CD4-positive, alpha-beta memory T cell (primary cell): ENCODE measurements around the gene PRDM7. TPM values are rescaled to one million over a fixed set of nuclear protein-coding genes. Genes with fewer than 3 reads are reported as not detected.

Experiments
- CTCF ChIA-PET: fragments of 350-600 bp; sonication (Branson Sonifier 250); formaldehyde crosslinking; loops from one replicate; lab custom pipeline; 2021; ENCODE audit warnings: inconsistent platforms; ENCODE audit not compliant: partially characterized antibody; lab: Charles Lee
- POLR2A ChIA-PET: fragments of 350-600 bp; sonication (Branson Sonifier 250); formaldehyde crosslinking; loops from one replicate; lab custom pipeline; 2021; ENCODE audit not compliant: partially characterized antibody; lab: Charles Lee
- DNase-seq, 5 donors: peaks; one replicate each; pipeline versions ENCODE4 v3.0.0 to v3.0.0-alpha.2; 2020 to 2022; ENCODE audit warnings: mixed read lengths in 1 of 5
- H3K27ac ChIP-seq: one replicate; pipeline ENCODE4 v1.7.0; 2013; ENCODE audit warnings: low read depth, low read length
- H3K27me3 ChIP-seq: 2 replicates; pipeline ENCODE4 v1.7.0; 2013; ENCODE audit warnings: mild to moderate bottlenecking, low read length, moderate library complexity; ENCODE audit not compliant: insufficient read depth
- H3K36me3 ChIP-seq: 2 replicates; pipeline ENCODE4 v1.7.0; 2013; ENCODE audit warnings: mild to moderate bottlenecking, low read length, moderate library complexity; ENCODE audit not compliant: insufficient read depth
- H3K4me1 ChIP-seq: 2 replicates; pipeline ENCODE4 v1.7.0; 2013; ENCODE audit warnings: mild to moderate bottlenecking, low read length, moderate library complexity; ENCODE audit not compliant: insufficient read depth
- H3K4me3 ChIP-seq, 2 donors: one replicate each; pipeline ENCODE4 v1.7.0; 2013; ENCODE audit warnings: low read length in 2 of 2, mild to moderate bottlenecking in 1 of 2
- H3K9me3 ChIP-seq, 2 donors: one replicate each; pipeline ENCODE4 v1.7.0; 2013; ENCODE audit warnings: low read length in 2 of 2, control low read depth in 1 of 2; ENCODE audit not compliant: control insufficient read depth in 1 of 2
- H3K27ac Mint-ChIP-seq, 7 donors: one replicate each; pipeline ENCODE4 v1.8.0; 2020 to 2021; ENCODE audit warnings: mixed read lengths in 7 of 7, mild to moderate bottlenecking in 6 of 7, inconsistent platforms in 3 of 7, moderate library complexity in 3 of 7
- H3K27me3 Mint-ChIP-seq, 2 donors: one replicate each; pipeline ENCODE4 v1.8.0; 2020 to 2021; ENCODE audit warnings: mixed read lengths in 2 of 2
- H3K36me3 Mint-ChIP-seq, 2 donors: one replicate each; pipeline ENCODE4 v1.8.0; 2020 to 2021; ENCODE audit warnings: mixed read lengths in 2 of 2, inconsistent platforms in 1 of 2, mild to moderate bottlenecking in 1 of 2
- H3K4me1 Mint-ChIP-seq, 4 donors: one replicate each; pipeline ENCODE4 v1.8.0; 2020 to 2021; ENCODE audit warnings: mixed read lengths in 4 of 4, mild to moderate bottlenecking in 1 of 4
- H3K4me3 Mint-ChIP-seq, 8 donors: one replicate each; pipeline ENCODE4 v1.8.0; 2020 to 2021; ENCODE audit warnings: mixed read lengths in 8 of 8, mild to moderate bottlenecking in 7 of 8, moderate library complexity in 6 of 8, inconsistent platforms in 3 of 8
- H3K9me3 Mint-ChIP-seq, 8 donors: one replicate each; pipeline ENCODE4 v1.8.0; 2020 to 2021; ENCODE audit warnings: mixed read lengths in 8 of 8, mild to moderate bottlenecking in 5 of 8, inconsistent platforms in 3 of 8, moderate library complexity in 1 of 8
- intact Hi-C: fragments of 100-400 bp; cut with micrococcal nuclease; formaldehyde crosslinking; loops from one replicate; pipeline ENCODE4 v1.15.1; 2023
- polyA plus RNA-seq, 2 donors: library from polyadenylated mRNA; unstranded; fragments of 300-500 nt; fragmentation: Illumina TruSeq; gene quantifications; one replicate each; pipeline ENCODE4 v1.2.3, GENCODE V29; 2021
- total RNA-seq, 2 experiments: library from RNA; stranded (reverse); gene quantifications; one replicate each; pipeline ENCODE4 v1.2.3, GENCODE V29; 2021

The PRDM7 gene
- total and polyA plus RNA-seq, 4 experiments from 2014 or later: not detected

DNA sequence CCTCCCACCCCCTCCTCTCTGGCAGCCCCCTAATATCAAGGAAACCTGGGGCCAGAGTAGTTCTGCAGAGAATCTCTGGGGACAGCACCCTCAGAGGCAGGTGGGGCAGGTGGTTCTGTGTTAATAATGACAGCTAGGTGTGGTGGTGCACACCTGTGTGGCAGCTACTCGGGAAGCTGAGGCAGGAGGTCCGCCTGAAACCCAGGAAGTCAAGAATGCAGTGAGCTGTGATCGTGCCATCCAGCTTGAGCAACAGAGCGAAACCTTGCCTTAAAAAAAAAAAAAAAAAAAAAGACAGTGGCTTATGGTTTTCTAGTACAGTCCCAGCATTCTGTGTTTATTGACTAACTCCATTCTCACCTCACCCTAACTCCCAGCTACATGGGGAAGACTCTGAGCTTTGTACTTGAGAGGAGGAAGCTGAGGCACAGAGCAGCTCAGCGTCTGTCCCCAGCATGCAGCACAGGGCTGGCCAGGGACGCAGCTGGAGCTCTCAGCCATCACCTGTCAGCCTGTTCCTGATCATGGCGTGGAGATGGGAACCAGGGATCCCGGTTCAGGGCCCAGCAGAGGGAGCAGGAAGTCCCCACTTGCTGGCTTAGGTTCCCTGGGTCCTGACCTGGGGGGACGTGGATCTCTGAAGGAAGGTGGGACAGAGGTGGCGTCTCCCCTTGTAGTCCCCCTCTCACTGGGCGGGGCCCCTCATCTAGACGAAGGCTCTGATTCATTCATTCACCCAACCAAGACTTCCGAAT, 64.0 kb downstream of the PRDM7 start:
- Histone ChIP-seq H3K9me3 (no peaks in the 10 kb centered on the region), H3K27ac (no peak overlapping the region), H3K27me3 (no peaks in the 10 kb centered on the region), H3K4me1 (peaks cover 19% of the 10 kb centered on the region), H3K36me3 (no peaks in the 10 kb centered on the region), H3K4me3 (no peak overlapping the region)
- H3K9me3 Mint-ChIP-seq: no peaks in the 10 kb centered on the region
- H3K4me1 Mint-ChIP-seq: peaks cover 10 to 16% (median 12%) of the 10 kb centered on the region in 4 donors
- no peaks in the 10 kb centered on the region for H3K36me3 Mint-ChIP-seq
- no peaks in the 10 kb centered on the region for H3K27me3 Mint-ChIP-seq
- intact Hi-C loops: no loop called here
- ChIA-PET CTCF (interaction anchor here (0.8 to 1.1 kb wide), 4 partner anchors 36 to 313 kb away, joined by 3 read pairs; no protein-coding TSS in a partner anchor), POLR2A (interaction anchor here (0.7 kb wide), 1 partner anchor 40 kb away, joined by 3 read pairs; no protein-coding TSS in a partner anchor)
- H3K4me3 Mint-ChIP-seq: peak overlapping the region in 1 of 8 donors; percentile 10
- peak in 1 of 5 donors; percentile 32 for DNase-seq
- peak overlapping the region in 1 of 7 donors; percentile 60 for H3K27ac Mint-ChIP-seq

DNA sequence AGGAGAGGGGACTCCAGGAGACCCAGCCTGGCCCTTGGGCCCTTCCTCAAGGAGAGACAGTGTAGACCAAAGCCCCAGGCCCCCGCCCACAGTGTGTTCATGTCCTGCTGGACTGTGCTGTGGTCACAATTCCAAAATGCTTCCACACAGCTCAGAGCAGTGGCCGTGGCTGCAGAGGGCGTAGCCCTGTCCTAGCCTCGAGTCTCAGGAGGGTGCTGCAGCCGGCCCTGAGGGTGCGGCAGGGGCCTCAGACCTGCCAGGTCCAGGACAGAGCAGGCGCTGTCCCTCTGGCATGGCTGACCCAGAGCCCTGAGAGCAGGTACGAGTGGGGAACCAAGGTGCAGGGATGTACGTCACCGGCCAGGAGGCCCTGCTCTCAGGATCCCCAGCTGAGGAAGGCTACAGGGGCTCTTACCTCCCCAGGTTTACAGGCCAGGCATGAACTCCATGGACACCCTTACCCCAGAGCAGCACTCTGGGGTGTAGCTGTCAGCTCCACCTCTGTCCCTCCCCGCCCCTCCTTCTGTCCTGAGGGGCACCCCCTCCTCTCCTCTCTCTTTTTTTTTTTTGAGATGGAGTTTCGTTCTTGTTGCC, 65.1 kb downstream of the PRDM7 start:
- ChIA-PET CTCF (no interaction called here), POLR2A (interaction anchor here (0.8 kb wide), 1 partner anchor 9 kb away, joined by 3 read pairs; no protein-coding TSS in a partner anchor)
- intact Hi-C loops: no loop called here
- H3K27me3 Mint-ChIP-seq: no peaks in the 10 kb centered on the region
- DNase-seq: no peak
- H3K4me1 Mint-ChIP-seq: peaks cover 10 to 16% (median 12%) of the 10 kb centered on the region in 4 donors
- peaks cover 18% of the 10 kb centered on the region for H3K4me1 ChIP-seq
- no peaks in the 10 kb centered on the region for H3K9me3 ChIP-seq
- H3K27me3 ChIP-seq: no peaks in the 10 kb centered on the region
- H3K27ac Mint-ChIP-seq: no peak overlapping the region
- H3K9me3 Mint-ChIP-seq: no peaks in the 10 kb centered on the region
- H3K36me3 Mint-ChIP-seq: no peaks in the 10 kb centered on the region
- no peak overlapping the region for H3K27ac ChIP-seq
- no peaks in the 10 kb centered on the region for H3K36me3 ChIP-seq
- no peak overlapping the region for H3K4me3 ChIP-seq
- no peak overlapping the region for H3K4me3 Mint-ChIP-seq

DNA sequence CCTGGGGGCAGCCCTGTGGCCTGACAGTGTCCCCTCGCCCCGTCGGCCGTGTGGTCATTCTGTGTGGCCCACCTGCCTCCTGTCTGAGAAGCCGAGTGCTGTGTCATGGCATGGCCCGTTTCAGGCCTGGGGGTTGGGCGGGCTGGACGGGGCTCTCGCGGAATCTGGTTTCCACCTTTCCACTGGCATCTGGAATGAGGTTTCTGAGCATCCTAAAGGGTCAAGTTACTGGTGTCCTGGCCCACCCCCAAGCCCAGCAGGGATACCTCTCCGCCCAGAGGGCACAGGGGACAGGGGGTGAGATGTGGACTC, 65.7 kb downstream of the PRDM7 start:
- H3K9me3 Mint-ChIP-seq: no peaks in the 10 kb centered on the region
- H3K4me3 Mint-ChIP-seq: no peak overlapping the region
- H3K4me1 Mint-ChIP-seq: peaks cover 10 to 16% (median 12%) of the 10 kb centered on the region in 4 donors
- intact Hi-C loops: no loop called here
- no peak overlapping the region for H3K27ac Mint-ChIP-seq
- no peaks in the 10 kb centered on the region for H3K9me3 ChIP-seq
- H3K27me3 ChIP-seq: no peaks in the 10 kb centered on the region
- ChIA-PET CTCF (no interaction called here), POLR2A (interaction anchor here (0.8 kb wide), 1 partner anchor 10 kb away, joined by 3 read pairs; no protein-coding TSS in a partner anchor)
- H3K36me3 ChIP-seq: no peaks in the 10 kb centered on the region
- H3K36me3 Mint-ChIP-seq: no peaks in the 10 kb centered on the region
- H3K4me3 ChIP-seq: no peak overlapping the region
- no peaks in the 10 kb centered on the region for H3K27me3 Mint-ChIP-seq
- H3K27ac ChIP-seq: no peak overlapping the region
- no peak for DNase-seq
- H3K4me1 ChIP-seq: peaks cover 18% of the 10 kb centered on the region

DNA sequence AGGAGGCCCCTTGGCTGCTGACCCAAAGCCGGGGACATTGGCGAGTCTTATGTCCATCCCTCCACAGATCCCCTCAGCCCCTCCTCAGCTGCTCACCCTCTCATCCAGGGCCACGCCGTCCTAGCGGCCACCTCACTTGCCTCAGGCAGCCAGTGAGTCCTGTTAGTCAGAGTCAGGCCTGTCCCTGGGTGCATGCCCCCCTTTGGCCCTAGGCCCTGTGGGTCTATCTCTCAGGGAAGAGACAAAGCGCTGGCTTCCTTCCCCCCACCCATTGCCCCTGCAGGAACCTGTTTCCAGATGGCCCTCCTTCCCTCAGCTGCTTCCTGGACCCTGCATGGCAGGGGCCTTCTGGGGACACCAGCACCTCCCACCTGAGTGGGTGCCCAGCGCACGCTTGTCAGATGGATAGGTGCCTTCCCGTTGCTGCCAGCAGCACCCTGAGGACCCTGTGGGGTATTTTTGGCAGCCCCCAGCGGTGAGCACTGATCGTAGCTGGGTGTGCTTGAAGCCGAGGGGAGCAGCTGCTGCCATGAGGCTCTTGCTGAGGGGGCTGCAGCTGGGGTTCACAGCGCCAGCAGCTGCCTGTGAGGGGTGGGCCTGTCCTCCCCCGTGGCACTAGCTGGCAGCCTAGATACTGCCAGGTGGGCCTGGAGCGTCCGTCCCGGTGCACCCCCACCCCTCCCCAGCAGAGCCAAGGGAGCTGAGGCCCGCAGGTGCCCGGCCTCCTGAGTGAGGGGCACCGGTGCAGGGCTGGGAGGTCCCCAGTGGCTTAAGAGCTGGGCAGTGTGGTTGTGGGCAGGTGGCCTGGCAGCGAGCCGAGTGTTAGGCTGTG, 66.2 kb downstream of the PRDM7 start:
- Histone ChIP-seq H3K4me1 (peaks cover 18% of the 10 kb centered on the region), H3K36me3 (no peaks in the 10 kb centered on the region), H3K27me3 (no peaks in the 10 kb centered on the region), H3K4me3 (no peak overlapping the region), H3K27ac (no peak overlapping the region), H3K9me3 (no peaks in the 10 kb centered on the region)
- Mint-ChIP-seq H3K27ac (no peak overlapping the region), H3K36me3 (no peaks in the 10 kb centered on the region), H3K9me3 (no peaks in the 10 kb centered on the region), H3K4me3 (peak overlapping the region in 2 of 8 donors; percentile 38 to 45), H3K4me1 (peaks cover 10 to 16% (median 12%) of the 10 kb centered on the region in 4 donors), H3K27me3 (no peaks in the 10 kb centered on the region)
- CTCF ChIA-PET: no interaction called here
- DNase-seq: no peak
- intact Hi-C loops: no loop called here
- POLR2A ChIA-PET: interaction anchor here (0.8 kb wide), 1 partner anchor 10 kb away, joined by 3 read pairs; no protein-coding TSS in a partner anchor

DNA sequence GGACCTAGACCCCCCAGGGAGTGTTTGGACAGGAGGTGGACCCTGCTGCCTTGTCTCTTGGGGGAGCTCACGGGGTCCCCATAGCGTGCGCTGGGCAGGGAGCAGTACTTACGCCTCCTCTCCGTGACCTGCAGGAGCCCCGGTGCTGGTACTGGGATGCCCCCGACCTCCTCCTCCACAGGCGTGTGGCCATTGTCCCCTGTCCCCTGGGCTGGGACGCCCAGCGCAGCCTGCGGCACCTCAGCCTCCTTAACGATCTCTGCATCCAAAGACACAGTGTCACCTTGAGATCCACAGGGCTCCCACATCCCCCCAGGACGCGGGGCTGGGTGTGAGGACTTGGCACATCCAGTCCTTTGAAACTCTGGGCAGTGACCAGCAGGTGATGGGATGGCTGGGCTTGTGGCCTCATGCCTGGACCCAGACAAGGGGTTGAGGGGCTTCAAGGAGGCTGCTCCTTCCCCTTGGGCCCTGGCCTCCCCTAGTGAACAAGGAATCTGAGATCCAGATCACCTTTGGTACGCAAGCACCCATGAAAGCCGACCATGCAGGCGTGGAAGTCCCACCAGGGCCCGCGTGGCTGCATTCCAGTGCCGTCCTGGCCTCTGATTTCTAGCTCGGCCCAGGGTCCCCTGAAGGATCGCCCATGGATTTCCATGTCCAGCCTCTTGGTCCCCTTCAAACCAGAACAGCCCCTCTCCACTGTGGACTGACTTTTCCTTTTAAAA, 67.8 kb downstream of the PRDM7 start:
- peaks cover 18% of the 10 kb centered on the region for H3K4me1 ChIP-seq
- Mint-ChIP-seq H3K4me3 (peak overlapping the region; percentile 76 to 87 (median 81)), H3K27ac (peak overlapping the region in 5 of 7 donors; percentile 46 to 80 (median 72)), H3K4me1 (peaks cover 10 to 16% (median 14%) of the 10 kb centered on the region in 4 donors), H3K36me3 (no peaks in the 10 kb centered on the region), H3K9me3 (no peaks in the 10 kb centered on the region), H3K27me3 (no peaks in the 10 kb centered on the region)
- no peaks in the 10 kb centered on the region for H3K36me3 ChIP-seq
- peak overlapping the region; percentile 6 to 49 for H3K4me3 ChIP-seq
- intact Hi-C loops: loop anchor here (1.0 kb wide), 1 partner anchor 13 kb away; no protein-coding TSS in a partner anchor
- CTCF ChIA-PET: interaction anchor here (1.0 to 1.6 kb wide), 2 partner anchors 9 to 11 kb away, joined by 3 to 4 read pairs; no protein-coding TSS in a partner anchor
- H3K27ac ChIP-seq: no peak overlapping the region
- no peak for DNase-seq
- POLR2A ChIA-PET: interaction anchor here (0.8 to 1.2 kb wide), 2 partner anchors 9 to 99 kb away, joined by 3 to 4 read pairs; partner anchors contain the start of gene DBNDD1
- H3K9me3 ChIP-seq: no peaks in the 10 kb centered on the region
- H3K27me3 ChIP-seq: no peaks in the 10 kb centered on the region

DNA sequence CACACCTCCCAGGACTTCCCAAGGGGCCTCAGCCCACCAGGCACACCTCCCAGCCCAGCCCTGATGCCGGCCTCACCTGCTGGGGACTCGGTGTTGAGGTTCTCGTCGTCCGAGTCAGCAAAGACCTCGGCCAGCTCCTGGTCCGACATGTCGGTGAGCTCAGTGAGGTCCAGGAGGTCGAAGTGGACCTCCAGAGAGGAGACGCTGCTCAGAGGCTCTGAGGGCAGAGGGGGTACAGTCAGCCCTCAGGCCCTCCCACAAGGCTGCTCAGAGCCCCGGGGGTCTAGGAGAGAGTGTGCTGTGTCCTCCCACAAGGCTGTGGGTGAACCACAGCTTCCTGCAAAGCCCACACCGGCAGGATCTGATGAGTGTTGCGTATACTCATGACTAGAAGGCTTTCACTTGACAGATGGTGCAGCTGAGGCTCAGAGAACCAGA, 68.4 kb downstream of the PRDM7 start:
- no peaks in the 10 kb centered on the region for H3K27me3 ChIP-seq
- CTCF ChIA-PET: interaction anchor here (1.0 to 1.6 kb wide), 2 partner anchors 10 to 11 kb away, joined by 3 to 4 read pairs; no protein-coding TSS in a partner anchor
- intact Hi-C loops: loop anchor here (1.0 kb wide), 1 partner anchor 14 kb away; no protein-coding TSS in a partner anchor
- H3K27ac ChIP-seq: no peak overlapping the region
- peaks cover 18% of the 10 kb centered on the region for H3K4me1 ChIP-seq
- no peaks in the 10 kb centered on the region for H3K36me3 ChIP-seq
- Mint-ChIP-seq H3K27me3 (no peaks in the 10 kb centered on the region), H3K9me3 (no peaks in the 10 kb centered on the region), H3K27ac (peak overlapping the region in 6 of 7 donors; percentile 46 to 84 (median 76)), H3K4me1 (peaks cover 10 to 16% (median 14%) of the 10 kb centered on the region in 4 donors), H3K36me3 (no peaks in the 10 kb centered on the region), H3K4me3 (peak overlapping the region; percentile 76 to 87 (median 81))
- POLR2A ChIA-PET: interaction anchor here (0.8 to 1.2 kb wide), 2 partner anchors 10 to 99 kb away, joined by 3 to 4 read pairs; partner anchors contain the start of gene DBNDD1
- H3K9me3 ChIP-seq: no peaks in the 10 kb centered on the region
- peak; percentile 52 to 67 (median 59) for DNase-seq
- H3K4me3 ChIP-seq: peak overlapping the region; percentile 30 to 49
